ENCODE data around the gene NRIP1. TPM values are rescaled to one million over a fixed set of nuclear protein-coding genes. Genes with fewer than 3 reads are reported as not detected.

Gene NRIP1
- total and polyA plus RNA-seq, 2 of the 8 experiments (the other 6 are each of a cell fraction or from before 2014, with no cell fraction given): 1.5 to 9.3 TPM

GRCh38 chr21:14949603-14950002 lies 115.2 kb downstream of the NRIP1 start (continued):
- no peak for TF ChIP-seq RBBP5 (IDR thresholded peaks at IDR 0.05; ENCODE audit: borderline replicate concordance, low read depth, low read length)
